NT2/D1 (cell line): ENCODE results near the gene PLXNA4.
"Not testable (repeated sequence)": the region's sequence is repeated elsewhere in the genome, so short reads cannot be mapped to it uniquely, and the experiment has no call there.

Experiments
- DNase-seq: peaks from one replicate; pipeline ENCODE4 v3.0.0-alpha.2; 2011; ENCODE audit warnings: low read depth, low spot score
- H3K27me3 ChIP-seq: 2 replicates; pipeline ENCODE4 v1.6.0; 2011; ENCODE audit warnings: mild to moderate bottlenecking; ENCODE audit not compliant: insufficient read length, insufficient read depth
- H3K36me3 ChIP-seq: 2 replicates; pipeline ENCODE4 v1.6.1; 2011; ENCODE audit warnings: mild to moderate bottlenecking, low read length, mixed read lengths; ENCODE audit not compliant: insufficient read depth, insufficient read length
- H3K4me1 ChIP-seq: 2 replicates; pipeline ENCODE4 v1.5.1; 2011; ENCODE audit not compliant: insufficient read depth, insufficient read length
- H3K4me3 ChIP-seq: 2 replicates; pipeline ENCODE4 v1.5.1; 2011; ENCODE audit warnings: low read depth; ENCODE audit not compliant: insufficient read length
- H3K9ac ChIP-seq: 2 replicates; pipeline ENCODE4 v1.6.0; 2011; ENCODE audit warnings: low read depth; ENCODE audit not compliant: insufficient read length
- H3K9me3 ChIP-seq: 2 replicates; pipeline ENCODE4 v1.5.1; 2011; ENCODE audit warnings: mild to moderate bottlenecking, low read length; ENCODE audit not compliant: insufficient read depth
- SUZ12 ChIP-seq: IDR thresholded peaks from 2 replicates; pipeline ENCODE4 v1.6.1; 2011; ENCODE audit not compliant: insufficient read length, insufficient read depth; ENCODE audit errors: extremely low read depth
- YY1 ChIP-seq: IDR thresholded peaks from 2 replicates; pipeline ENCODE4 v1.6.1; 2011; ENCODE audit not compliant: insufficient read length, insufficient read depth
- ZNF274 ChIP-seq: IDR thresholded peaks from 2 replicates; pipeline ENCODE4 v1.6.1; 2011; ENCODE audit warnings: mild to moderate bottlenecking, low read depth, low read length

The PLXNA4 gene

GRCh38 chr7:132180481-132180880 is 395.8 kb downstream of the PLXNA4 start:
- H3K9me3 ChIP-seq: no peaks in the 10 kb centered on the region
- DNase-seq: no peak
- H3K4me3 ChIP-seq: no peak overlapping the region
- H3K4me1 ChIP-seq: no peaks in the 10 kb centered on the region
- no peaks in the 10 kb centered on the region for H3K27me3 ChIP-seq
- H3K36me3 ChIP-seq: no peaks in the 10 kb centered on the region
- TF ChIP-seq SUZ12: no peak
- TF ChIP-seq YY1: no peak
- TF ChIP-seq ZNF274: no peak
- no peak overlapping the region for H3K9ac ChIP-seq

- TF ChIP-seq SUZ12 (no peak), YY1 (no peak), ZNF274 (no peak)
Measured at GRCh38 chr7:132179681-132180080, 396.6 kb downstream of the PLXNA4 start.

GRCh38 chr7:132179080-132179430 is 397.2 kb downstream of the PLXNA4 start:
- TF ChIP-seq YY1 (no peak), SUZ12 (no peak), ZNF274 (no peak)
- H3K4me3 ChIP-seq: no peak overlapping the region
- no peaks in the 10 kb centered on the region for H3K4me1 ChIP-seq
- H3K36me3 ChIP-seq: no peaks in the 10 kb centered on the region
- H3K9me3 ChIP-seq: no peaks in the 10 kb centered on the region
- DNase-seq: no peak
- H3K27me3 ChIP-seq: no peaks in the 10 kb centered on the region
- H3K9ac ChIP-seq: no peak overlapping the region

More at GRCh38 chr7:132179681-132180080, 396.6 kb downstream of the PLXNA4 start:
- H3K4me1 ChIP-seq: no peaks in the 10 kb centered on the region
- no peaks in the 10 kb centered on the region for H3K36me3 ChIP-seq
- DNase-seq: no peak
- no peaks in the 10 kb centered on the region for H3K27me3 ChIP-seq
- H3K9me3 ChIP-seq: no peaks in the 10 kb centered on the region
- no peak overlapping the region for H3K9ac ChIP-seq
- no peak overlapping the region for H3K4me3 ChIP-seq

GRCh38 chr7:132178402-132179079 is 397.7 kb downstream of the PLXNA4 start:
- not testable (repeated sequence) for H3K4me1 ChIP-seq, H3K4me3 ChIP-seq, H3K9me3 ChIP-seq, DNase-seq, H3K27me3 ChIP-seq, H3K36me3 ChIP-seq, H3K9ac ChIP-seq

- no peak overlapping the region for H3K4me3 ChIP-seq
- TF ChIP-seq SUZ12 (no peak), ZNF274 (no peak), YY1 (no peak)
- H3K36me3 ChIP-seq: no peaks in the 10 kb centered on the region
- no peaks in the 10 kb centered on the region for H3K27me3 ChIP-seq
- H3K4me1 ChIP-seq: no peaks in the 10 kb centered on the region
- no peak overlapping the region for H3K9ac ChIP-seq
- DNase-seq: no peak
- H3K9me3 ChIP-seq: no peaks in the 10 kb centered on the region
Measured at GRCh38 chr7:132177708-132178401, 398.4 kb downstream of the PLXNA4 start.

GRCh38 chr7:132176719-132177118 is 399.6 kb downstream of the PLXNA4 start:
- Histone ChIP-seq H3K9me3 (no peaks in the 10 kb centered on the region), H3K4me1 (peaks cover 1% of the 10 kb centered on the region), H3K4me3 (no peak overlapping the region), H3K9ac (no peak overlapping the region), H3K36me3 (no peaks in the 10 kb centered on the region), H3K27me3 (no peaks in the 10 kb centered on the region)
- DNase-seq: no peak
- TF ChIP-seq ZNF274 (no peak), SUZ12 (no peak), YY1 (no peak)

GRCh38 chr7:132171130-132171576 is 405.1 kb downstream of the PLXNA4 start:
- Histone ChIP-seq H3K4me1 (peaks cover 3% of the 10 kb centered on the region), H3K27me3 (no peaks in the 10 kb centered on the region), H3K9me3 (no peaks in the 10 kb centered on the region), H3K4me3 (no peak overlapping the region), H3K9ac (no peak overlapping the region), H3K36me3 (no peaks in the 10 kb centered on the region)
- TF ChIP-seq ZNF274 (no peak), YY1 (no peak), SUZ12 (no peak)
- no peak for DNase-seq
